Measurements from ENCODE around the gene MAN1B1.

The MAN1B1 gene

GRCh38 chr9:137069508-137070091, 17.2 kb upstream of the MAN1B1 start:
- no peak for DNase-seq

DNA sequence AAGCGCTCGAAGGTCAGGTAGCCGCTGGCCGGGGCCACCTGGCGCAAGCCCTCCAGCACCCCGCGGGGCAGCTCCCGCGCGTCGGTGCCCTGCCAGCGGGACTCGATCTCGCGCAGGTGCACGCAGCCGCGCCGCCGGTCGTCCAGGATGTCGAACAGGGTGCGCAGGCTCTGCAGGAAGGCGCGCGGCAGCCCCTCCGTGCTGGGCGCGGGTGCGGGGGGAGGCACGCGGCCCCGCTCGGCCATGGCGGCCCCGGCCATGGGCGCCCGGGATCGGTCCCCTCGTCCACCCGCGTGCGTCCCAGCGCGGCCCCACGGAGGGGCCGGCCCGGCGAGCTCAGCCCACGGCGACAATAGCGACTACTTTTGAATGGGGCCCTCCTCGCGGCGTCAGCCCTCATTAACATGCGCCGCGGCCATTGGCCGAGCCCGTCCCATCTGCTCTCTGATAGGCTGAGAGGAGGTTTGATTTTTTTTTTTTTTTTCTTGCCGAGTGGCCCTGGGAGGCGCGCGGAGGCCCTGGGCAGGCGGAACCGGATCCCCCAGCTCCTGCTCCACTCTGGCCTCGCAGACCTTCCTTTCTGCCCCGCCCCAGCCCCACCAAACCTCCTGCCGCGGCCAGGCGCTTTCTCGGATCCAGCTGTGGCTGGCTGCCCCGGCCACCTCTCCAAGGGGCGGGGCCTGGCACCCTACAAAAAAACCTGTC, 16.4 kb upstream of the MAN1B1 start, which contains the start of gene SAPCD2:
SAPCD2 (minus strand) TSS at position 357 of the 705 bp plus-strand sequence; CDS start at position 260, 97 bp downstream.
- peak; percentile 79 for DNase-seq

DNA sequence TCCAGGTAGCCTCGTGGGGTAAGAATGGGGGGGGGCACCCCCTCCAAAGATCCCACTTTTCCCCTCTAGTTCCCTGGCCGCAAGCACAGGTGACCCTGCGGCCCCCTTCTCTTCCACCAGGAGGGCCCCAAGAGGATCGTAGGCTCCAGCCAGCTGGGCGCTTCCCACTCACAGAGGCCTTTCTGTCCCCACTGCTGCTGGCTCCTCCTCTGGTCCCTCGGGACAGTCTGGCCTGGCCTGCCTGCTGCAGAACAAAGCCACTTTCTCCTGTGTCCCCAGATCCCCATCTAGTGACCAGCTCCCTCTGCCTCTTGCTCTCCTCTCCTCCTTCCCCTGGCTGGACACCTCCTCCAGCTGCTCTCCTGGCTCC, 15.9 kb upstream of the MAN1B1 start:
- DNase-seq, result no peak

DNA sequence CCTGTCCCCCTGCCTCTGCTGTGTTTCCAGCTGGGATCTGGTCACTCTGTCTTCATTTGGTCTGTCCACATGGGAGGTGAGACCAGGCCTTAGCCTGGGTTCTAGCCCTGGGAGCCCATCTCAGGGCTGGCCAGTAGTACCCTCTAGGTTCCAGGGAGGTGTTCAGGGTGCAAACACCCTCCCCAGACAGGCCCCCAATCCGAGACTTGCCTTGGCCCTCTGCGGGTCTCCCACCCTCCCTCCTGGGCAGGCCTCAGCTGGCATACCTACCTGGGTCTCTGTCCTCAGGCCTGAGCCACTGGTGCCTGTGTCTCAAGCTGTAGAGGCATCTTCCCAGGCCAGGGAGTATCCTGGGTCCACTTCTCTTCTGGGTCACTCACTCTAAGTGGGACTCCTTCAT, 15.5 kb upstream of the MAN1B1 start:
- DNase-seq, result no peak

- no peak for DNase-seq
Observed at GRCh38 chr9:137073992-137074399, 12.8 kb upstream of the MAN1B1 start.

GRCh38 chr9:137074657-137075274, 12.0 kb upstream of the MAN1B1 start:
- DNase-seq, result no peak

- DNase-seq, result no peak
Observed at GRCh38 chr9:137075275-137075775, 11.5 kb upstream of the MAN1B1 start.

GRCh38 chr9:137076636-137077009, 10.2 kb upstream of the MAN1B1 start:
- no peak for DNase-seq

- DNase-seq, result peak; percentile 62
Observed at GRCh38 chr9:137077010-137077747, 9.6 kb upstream of the MAN1B1 start, which contains the start of gene UAP1L1. Gene UAP1L1, plus strand, starts transcription at chr9:137077517. Its CDS starts 16 bp downstream, at chr9:137077533.

DNA sequence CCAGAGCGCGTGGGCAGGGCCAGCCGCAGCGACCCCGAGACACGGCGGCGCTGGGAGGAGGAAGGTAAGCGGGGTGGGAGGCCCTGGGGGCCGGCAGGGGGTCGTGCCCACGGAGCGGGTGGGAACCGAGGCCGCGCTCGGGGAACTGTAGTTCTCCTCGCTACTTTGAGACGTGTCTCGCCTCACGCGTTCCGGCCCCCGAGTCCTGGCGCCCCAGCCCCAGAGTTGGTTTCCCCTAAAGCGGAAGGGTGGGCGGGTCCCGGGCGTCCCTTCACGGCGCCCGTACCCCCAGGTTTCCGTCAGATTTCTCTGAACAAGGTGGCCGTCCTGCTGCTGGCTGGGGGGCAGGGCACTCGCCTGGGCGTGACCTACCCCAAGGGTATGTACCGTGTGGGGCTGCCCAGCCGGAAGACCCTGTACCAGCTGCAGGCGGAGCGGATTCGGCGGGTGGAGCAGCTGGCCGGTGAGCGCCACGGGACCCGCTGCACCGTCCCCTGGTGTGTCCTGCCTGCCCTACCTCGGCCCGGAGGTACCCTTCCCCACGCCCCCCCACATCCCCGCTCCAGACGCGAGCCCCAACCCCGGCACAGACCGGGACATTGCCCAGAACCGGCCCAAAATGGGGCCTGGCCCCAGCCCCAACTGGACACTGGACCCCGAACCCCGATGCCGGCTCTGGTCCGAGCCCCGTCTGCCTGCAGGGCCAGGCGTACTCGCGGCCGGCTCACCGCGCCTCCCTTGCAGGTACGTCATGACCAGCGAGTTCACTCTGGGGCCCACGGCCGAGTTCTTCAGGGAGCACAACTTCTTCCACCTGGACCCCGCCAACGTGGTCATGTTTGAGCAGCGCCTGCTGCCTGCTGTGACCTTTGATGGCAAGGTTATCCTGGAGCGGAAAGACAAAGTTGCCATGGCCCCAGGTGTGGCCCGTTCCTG, 8.8 kb upstream of the MAN1B1 start:
- DNase-seq, result no peak

GRCh38 chr9:137078701-137079400, 7.9 kb upstream of the MAN1B1 start:
- no peak for DNase-seq

DNA sequence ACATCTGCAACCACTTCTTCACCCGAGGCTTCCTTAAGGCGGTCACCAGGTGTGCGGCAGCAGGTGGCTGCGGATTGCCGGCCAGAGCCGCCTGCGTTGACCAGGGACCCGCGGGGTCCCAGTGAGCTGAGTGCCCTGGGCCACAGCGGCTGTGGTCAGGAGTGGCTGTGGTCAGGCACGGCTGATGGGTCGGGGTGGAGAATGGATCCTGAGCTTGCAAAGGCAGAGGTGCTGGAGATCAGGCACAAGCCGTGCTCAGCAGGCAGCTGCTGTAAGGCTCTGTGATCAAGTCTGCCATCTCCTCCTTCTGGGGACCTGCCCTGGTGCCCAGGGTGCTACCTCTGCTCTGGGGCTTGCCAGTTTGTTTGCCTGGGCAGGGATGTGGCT, 7.4 kb upstream of the MAN1B1 start:
- DNase-seq, result no peak

DNA sequence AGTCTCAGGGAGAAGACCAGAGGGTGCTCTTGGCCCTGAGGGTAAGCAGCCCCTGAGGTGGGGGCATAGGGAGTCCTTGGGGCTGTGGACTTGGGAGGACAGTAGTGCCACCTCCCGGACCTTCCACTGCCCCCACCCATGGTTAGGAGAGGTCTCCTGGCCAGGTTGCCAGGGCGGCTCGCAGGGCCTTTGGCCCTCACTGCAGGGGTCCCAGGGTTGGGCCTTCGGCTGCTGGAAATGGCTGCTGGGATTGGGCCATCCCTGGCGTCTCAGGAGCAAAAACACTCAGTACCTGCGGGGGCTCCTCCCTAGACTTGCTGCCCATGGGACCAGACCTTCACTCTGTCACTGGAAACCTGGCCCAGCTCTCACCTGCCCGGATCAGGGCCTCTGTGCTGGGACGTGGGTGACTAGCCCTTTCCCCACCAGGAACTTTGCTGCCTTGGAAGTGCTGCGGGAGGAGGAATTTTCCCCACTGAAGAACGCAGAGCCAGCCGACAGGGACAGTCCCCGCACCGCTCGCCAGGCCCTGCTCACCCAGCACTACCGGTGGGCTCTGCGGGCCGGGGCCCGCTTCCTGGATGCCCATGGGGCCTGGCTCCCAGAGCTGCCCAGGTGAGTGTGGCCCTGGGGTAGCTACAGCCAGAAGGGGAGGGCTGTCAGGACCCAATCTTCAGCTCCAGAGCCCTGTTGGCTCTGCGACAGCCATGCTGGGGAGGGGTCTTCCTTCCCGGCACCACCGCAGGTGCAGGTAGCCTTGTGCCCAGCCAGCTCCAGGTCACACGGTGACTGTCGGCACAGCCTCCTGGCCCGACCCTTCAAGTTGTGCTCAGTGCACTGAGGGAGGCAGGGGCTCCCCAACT, 6.3 kb upstream of the MAN1B1 start:
- DNase-seq, result no peak

- DNase-seq, result no peak
Observed at GRCh38 chr9:137082222-137082924, 4.4 kb upstream of the MAN1B1 start.

DNA sequence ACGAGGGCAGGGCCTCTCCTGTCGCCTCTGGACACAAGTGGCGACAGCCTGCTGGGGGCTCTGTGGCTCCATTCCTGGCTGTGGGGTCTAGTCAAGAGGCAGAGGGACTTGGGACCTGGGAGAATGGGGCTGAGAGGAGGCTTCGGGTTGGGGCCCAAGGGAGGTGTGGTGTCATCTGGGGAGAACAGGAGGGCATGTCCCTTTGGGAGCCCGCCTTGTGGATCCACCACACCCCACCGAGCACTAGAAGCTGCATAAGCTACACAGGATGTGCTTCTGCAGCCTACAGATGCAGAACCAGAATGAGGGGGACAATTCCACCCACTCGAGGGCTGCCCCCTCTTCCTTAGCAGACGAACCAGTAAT, 3.9 kb upstream of the MAN1B1 start:
- DNase-seq, result no peak

DNA sequence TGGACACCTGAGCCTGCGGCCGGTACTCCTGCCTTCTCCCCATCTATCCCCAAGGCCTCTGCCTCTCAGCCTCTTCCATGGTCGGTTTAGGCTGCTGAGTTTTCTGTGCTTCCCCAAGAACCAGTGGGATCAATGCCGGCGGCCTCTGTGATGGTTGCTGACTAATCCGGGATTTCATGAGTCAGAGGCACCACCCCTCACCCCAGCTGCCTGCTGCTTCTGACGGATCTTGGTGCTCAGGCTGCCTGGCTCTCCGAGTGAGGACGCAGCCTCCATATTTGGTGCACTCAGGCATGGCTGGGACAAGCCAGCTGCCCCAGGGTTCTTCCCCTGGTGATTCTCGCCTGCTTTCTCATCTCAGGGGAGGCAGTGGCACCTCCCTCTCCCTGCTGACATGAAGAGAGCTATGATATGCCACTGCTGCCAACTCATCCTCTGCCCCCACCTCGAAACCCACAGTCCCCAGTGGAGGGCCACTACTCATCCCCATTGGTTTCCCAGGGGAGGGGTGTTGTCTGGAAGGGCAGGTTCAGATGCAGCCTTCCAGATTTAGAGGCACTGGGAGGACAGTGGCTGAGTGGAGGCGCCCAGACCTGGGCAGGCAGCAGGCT, 3.3 kb upstream of the MAN1B1 start:
- no peak for DNase-seq

DNA sequence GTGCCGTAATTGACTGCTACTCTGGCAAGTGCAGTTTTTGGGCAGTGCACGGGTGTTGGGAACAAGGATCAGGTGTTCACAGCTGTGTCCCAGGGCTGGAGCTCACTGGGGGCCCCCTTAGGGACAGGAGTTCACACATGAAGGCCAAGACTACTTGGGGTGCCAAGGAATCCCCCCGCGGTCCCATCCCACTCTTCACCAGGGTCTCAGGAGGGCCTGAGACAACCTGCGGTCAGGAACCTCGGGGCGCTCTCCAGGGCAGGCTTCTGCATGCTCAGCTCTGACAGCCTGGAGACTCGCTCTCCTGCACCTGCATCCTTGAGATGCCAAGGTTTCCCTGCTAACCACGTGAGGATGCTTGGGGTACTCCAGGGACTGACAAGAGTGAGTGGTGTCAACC, 2.3 kb upstream of the MAN1B1 start:
- DNase-seq, result no peak

DNA sequence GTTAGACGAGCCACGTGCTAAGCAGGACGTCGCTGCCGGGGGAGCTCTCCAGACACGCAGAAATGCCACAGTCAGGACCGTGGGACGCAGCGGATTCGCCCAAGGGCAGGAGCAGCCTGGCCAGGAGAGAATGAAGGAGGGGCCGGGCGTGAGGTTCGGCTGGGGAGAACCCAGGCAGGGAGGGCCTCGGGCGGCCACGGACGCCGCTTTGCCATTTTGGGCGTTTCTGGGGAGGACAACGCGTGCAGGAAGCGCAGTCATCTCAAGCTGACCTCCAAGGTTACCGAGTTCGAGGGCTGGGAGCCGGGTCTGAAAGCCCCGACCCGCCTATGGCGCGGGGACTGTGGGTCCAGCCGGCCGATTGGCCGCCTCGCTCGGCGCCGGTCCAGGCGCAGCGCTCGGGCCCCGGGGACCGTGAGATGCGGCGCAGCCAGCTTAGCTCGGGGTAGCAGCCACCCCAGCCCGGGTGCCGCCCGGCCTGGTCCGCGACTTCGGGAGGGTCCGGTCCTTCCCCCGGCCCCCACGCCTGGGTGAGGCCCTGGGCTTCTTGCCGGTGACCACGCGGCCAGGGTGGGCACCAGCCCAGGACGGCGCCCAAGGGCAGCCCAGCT, 760 bp upstream of the MAN1B1 start:
- DNase-seq, result no peak

DNA sequence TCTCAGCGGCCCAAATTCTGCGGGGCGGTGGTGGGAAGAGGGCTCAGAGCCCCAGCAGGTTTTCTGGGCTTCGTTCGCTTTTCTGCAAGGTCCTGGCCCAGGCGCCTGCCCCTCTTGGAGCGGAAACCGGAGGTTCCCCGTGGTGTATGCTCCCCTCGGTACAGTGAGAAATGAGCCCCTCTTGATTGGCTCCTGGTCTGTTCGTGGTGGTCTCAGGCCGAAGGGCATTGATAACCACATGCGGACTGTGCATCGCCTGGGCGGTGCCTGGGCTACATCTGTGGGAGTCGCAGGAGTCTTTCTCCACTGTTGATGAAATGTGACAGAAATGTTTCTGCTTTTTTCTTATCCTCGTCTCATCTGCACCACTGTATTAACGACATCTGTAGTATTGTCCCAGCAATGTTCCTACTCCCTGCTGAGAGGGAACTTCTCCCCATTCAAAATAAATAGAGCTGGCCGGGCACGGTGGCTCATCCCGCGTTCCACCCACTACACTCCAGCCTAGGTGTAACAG, 682 bp downstream of the MAN1B1 start:
- DNase-seq, result no peak

Measured in NK-92 treated with Interleukin-12 subunit alpha and Interleukin-12 subunit beta, amount 100 ng/mL, for 24 hours (cell line).